DOHH2 (cell line): ENCODE results near the gene LEAP2.

ENCODE experiments used
- H3F3A ChIP-seq: fragments of 200-600 bp; sonication (generic), shearing (Covaris generic); 2 replicates; pipeline ENCODE4 v1.6.0; 2016; ENCODE audit warnings: antibody characterized with exemption, mild to moderate bottlenecking; ENCODE audit not compliant: control insufficient read depth, insufficient read depth
- H3K27ac ChIP-seq: fragments of 200-600 bp; sonication (generic); 2 replicates; pipeline ENCODE4 v1.5.1; 2014; ENCODE audit warnings: low read depth, mild to moderate bottlenecking, low read length, moderate library complexity
- H3K27me3 ChIP-seq: fragments of 200-600 bp; sonication (generic); 2 replicates; pipeline ENCODE4 v1.6.1; 2014; ENCODE audit warnings: mild to moderate bottlenecking, low read length, mixed read lengths; ENCODE audit not compliant: control insufficient read depth
- H3K36me3 ChIP-seq: fragments of 200-600 bp; sonication (generic); 2 replicates; pipeline ENCODE4 v1.6.1; 2014; ENCODE audit warnings: mild to moderate bottlenecking, low read length, moderate library complexity, mixed read lengths; ENCODE audit not compliant: control insufficient read depth
- H3K4me1 ChIP-seq: fragments of 200-600 bp; sonication (generic); 2 replicates; pipeline ENCODE4 v1.6.1; 2014; ENCODE audit warnings: mild to moderate bottlenecking, low read length, mixed read lengths; ENCODE audit not compliant: control insufficient read depth
- H3K4me2 ChIP-seq: fragments of 200-600 bp; sonication (generic); 2 replicates; pipeline ENCODE4 v1.6.0; 2014; ENCODE audit warnings: mild to moderate bottlenecking, low read length, moderate library complexity
- H3K4me3 ChIP-seq: fragments of 200-600 bp; sonication (generic); 2 replicates; pipeline ENCODE4 v1.5.1; 2014; ENCODE audit warnings: mild to moderate bottlenecking, low read length, mixed read lengths
- H3K79me2 ChIP-seq: fragments of 200-600 bp; sonication (generic); 2 replicates; pipeline ENCODE4 v1.6.1; 2014; ENCODE audit warnings: mild to moderate bottlenecking, low read length, mixed read lengths; ENCODE audit not compliant: control insufficient read depth
- H3K9me2 ChIP-seq: fragments of 200-600 bp; sonication (generic); replicated peaks from 2 replicates; pipeline ENCODE4 v1.6.1; 2014; ENCODE audit warnings: mild to moderate bottlenecking, low read length, mixed read lengths; ENCODE audit not compliant: control insufficient read depth
- H3K9me3 ChIP-seq: fragments of 200-600 bp; sonication (generic); 2 replicates; pipeline ENCODE4 v1.6.1; 2014; ENCODE audit warnings: antibody characterized with exemption, low read length, mixed read lengths; ENCODE audit not compliant: control insufficient read depth, insufficient read depth
- H4K20me1 ChIP-seq: fragments of 200-600 bp; sonication (generic); 2 replicates; pipeline ENCODE4 v1.6.0; 2014; ENCODE audit warnings: low read depth, mild to moderate bottlenecking, antibody characterized with exemption, low read length, moderate library complexity; ENCODE audit not compliant: control insufficient read depth, insufficient read depth
- CTCF ChIP-seq: fragments of 200-600 bp; sonication (generic); IDR thresholded peaks from one replicate; pipeline ENCODE4 v1.5.1; 2014; ENCODE audit warnings: antibody characterized with exemption, mild to moderate bottlenecking, low read depth, low read length; ENCODE audit not compliant: poor library complexity, severe bottlenecking
- EZH2phosphoT487 ChIP-seq: fragments of 200-600 bp; sonication (generic); IDR thresholded peaks from 2 replicates; pipeline ENCODE4 v1.6.1; 2017; ENCODE audit warnings: borderline replicate concordance, mild to moderate bottlenecking, antibody characterized with exemption, low read length, moderate library complexity, mixed read lengths

LEAP2 gene

DNA sequence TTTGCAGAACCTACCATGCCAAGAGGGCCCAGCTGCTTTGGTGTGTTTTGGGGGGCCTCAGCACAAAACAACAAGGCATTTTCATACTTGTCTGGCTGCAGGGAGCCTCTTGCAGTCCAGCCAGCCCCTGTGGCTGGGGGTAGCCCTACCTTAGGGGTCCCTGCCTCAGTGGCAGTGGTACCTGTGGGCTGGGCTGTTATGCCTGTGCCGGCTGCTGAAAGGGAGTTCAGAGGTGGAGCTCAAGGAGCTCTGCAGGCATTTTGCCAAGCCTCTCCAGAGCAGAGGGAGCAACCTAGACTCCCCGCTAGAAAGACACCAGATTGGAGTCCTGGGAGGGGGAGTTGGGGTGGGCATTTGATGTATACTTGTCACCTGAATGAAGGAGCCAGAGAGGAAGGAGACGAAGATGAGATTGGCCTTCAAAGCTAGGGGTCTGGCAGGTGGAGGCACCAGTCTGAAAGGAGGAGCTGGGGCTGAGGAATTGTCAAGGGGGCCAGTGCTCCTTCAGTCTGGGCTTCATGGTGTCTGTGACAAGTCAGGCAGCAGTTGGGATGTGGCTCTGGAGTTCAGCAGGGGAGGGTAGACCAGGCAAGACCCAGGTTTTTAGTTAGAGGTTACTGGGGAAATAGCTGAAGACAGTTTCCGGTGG is 44.5 kb upstream of the LEAP2 start:
- Histone ChIP-seq H3K9me2 (no peaks in the 10 kb centered on the region), H3F3A (no peaks in the 10 kb centered on the region), H3K4me1 (peaks cover 4% of the 10 kb centered on the region), H3K9me3 (no peaks in the 10 kb centered on the region), H3K4me3 (no peak overlapping the region), H3K4me2 (no peak overlapping the region), H3K36me3 (no peaks in the 10 kb centered on the region), H4K20me1 (no peaks in the 10 kb centered on the region), H3K79me2 (no peaks in the 10 kb centered on the region), H3K27ac (no peak overlapping the region), H3K27me3 (peaks cover 71% of the 10 kb centered on the region)
- TF ChIP-seq CTCF (no peak), EZH2phosphoT487 (no peak)

GRCh38 chr5:132829742-132830435 is 43.6 kb upstream of the LEAP2 start:
- peaks cover 63% of the 10 kb centered on the region for H3K27me3 ChIP-seq
- no peak overlapping the region for H3K27ac ChIP-seq
- no peaks in the 10 kb centered on the region for H3F3A ChIP-seq
- peak overlapping the region; percentile 83 for H3K4me2 ChIP-seq
- no peaks in the 10 kb centered on the region for H3K9me2 ChIP-seq
- TF ChIP-seq EZH2phosphoT487 (no peak), CTCF (peak; percentile 77)
- H3K4me3 ChIP-seq, result peak overlapping the region; percentile 78
- no peaks in the 10 kb centered on the region for H3K36me3 ChIP-seq
- peaks cover 4% of the 10 kb centered on the region for H3K4me1 ChIP-seq
- no peaks in the 10 kb centered on the region for H3K9me3 ChIP-seq
- H4K20me1 ChIP-seq, result no peaks in the 10 kb centered on the region
- no peaks in the 10 kb centered on the region for H3K79me2 ChIP-seq

DNA sequence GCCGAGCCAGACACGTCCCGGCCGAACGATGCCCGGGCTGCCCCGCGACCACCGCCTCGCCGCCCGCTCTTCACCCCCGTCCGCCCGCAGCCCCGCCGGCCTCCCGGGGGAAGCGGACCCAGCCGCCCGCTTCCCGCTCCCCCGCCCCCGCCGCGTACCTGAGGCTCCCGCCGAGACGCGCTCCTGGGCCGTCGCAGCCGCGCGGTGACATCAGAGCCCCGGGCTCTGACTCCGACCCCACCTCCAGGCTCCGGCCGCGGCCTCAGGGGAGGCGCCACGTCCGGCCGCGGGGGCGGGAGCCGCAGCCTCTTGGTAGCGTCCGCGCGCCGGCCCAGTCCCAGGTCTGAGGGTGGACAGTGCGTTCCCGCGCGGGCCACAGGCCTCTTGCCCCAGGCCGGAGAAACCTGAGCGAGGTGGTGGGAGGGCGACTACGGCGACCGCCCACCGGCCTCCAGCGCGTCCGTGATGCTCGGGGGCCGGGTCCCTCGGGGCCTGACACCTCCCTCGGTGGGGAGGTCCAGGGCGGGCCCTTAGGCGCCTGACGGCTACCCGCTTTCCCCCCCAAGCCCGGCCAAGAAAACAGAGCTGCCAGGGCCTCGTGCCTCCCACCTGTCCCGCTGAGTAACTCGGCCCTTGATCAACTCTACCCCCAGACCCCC is 42.9 kb upstream of the LEAP2 start, which contains the start of gene SHROOM1:
TSS of gene SHROOM1 (minus strand) at position 212 of the 659 bp plus-strand sequence. CDS start 4,507 bp downstream, outside the sequence.
- Histone ChIP-seq H3K36me3 (no peaks in the 10 kb centered on the region), H3K9me3 (no peaks in the 10 kb centered on the region), H3K27ac (no peak within 1 kb of the TSS), H3K4me1 (peaks cover 4% of the 10 kb centered on the region), H3K79me2 (no peaks in the 10 kb centered on the region), H3K9me2 (no peaks in the 10 kb centered on the region), H3K4me3 (peak within 1 kb of the TSS; percentile 78), H3K4me2 (peak within 1 kb of the TSS; percentile 83), H3K27me3 (peaks cover 56% of the 10 kb centered on the region), H3F3A (no peaks in the 10 kb centered on the region), H4K20me1 (no peaks in the 10 kb centered on the region)
- TF ChIP-seq EZH2phosphoT487 (no peak), CTCF (no peak)
